ENCODE results near the gene TTN.
"Not testable (repeated sequence)": the region's sequence is repeated elsewhere in the genome, so short reads cannot be mapped to it uniquely, and the experiment has no call there.

TTN gene

GRCh38 chr2:178666458-178666857 is 140.8 kb downstream of the TTN start:
- H3K23ac ChIP-seq (ENCODE audit: low read length in 2 of 2), result no peak overlapping the region
- no peak for DNase-seq
- no peak overlapping the region for H3K4me2 ChIP-seq (ENCODE audit: low read length, poor library complexity, severe bottlenecking)
- no peaks in the 10 kb centered on the region for H3K36me3 ChIP-seq (ENCODE audit: control insufficient read depth in 1 of 2, insufficient read depth in 2 of 2, low read depth in 1 of 2, low read length in 2 of 2)
- no peaks in the 10 kb centered on the region for H3K27me3 ChIP-seq (ENCODE audit: control insufficient read depth in 1 of 2, insufficient read depth in 1 of 2, low read length in 2 of 2)
- no peak overlapping the region for H4K8ac ChIP-seq (ENCODE audit: low read length)
- H3K79me1 ChIP-seq (replicated peaks; ENCODE audit: low read length, poor library complexity, severe bottlenecking), result no peaks in the 10 kb centered on the region
- no peaks in the 10 kb centered on the region for H3K4me1 ChIP-seq (ENCODE audit: control insufficient read depth, insufficient read depth, low read depth, low read length)
- H2AK5ac ChIP-seq (ENCODE audit: low read length, severe bottlenecking), result no peak overlapping the region
- H3K14ac ChIP-seq (ENCODE audit: low read length in 2 of 2), result no peak overlapping the region
- H3K18ac ChIP-seq (ENCODE audit: low read depth in 1 of 2, low read length in 2 of 2), result no peak overlapping the region
- H2BK15ac ChIP-seq (ENCODE audit: low read depth, poor library complexity, severe bottlenecking), result no peak overlapping the region
- H2BK120ac ChIP-seq (ENCODE audit: low read depth, low read length), result no peak overlapping the region
- no peak overlapping the region for H3K4ac ChIP-seq (ENCODE audit: low read depth in 1 of 2, low read length in 2 of 2)
- no peak overlapping the region for H3K27ac ChIP-seq (ENCODE audit: low read length, poor library complexity, severe bottlenecking)
- no peak overlapping the region for H3K9ac ChIP-seq (ENCODE audit: low read length)
- no peak overlapping the region for H2AFZ ChIP-seq (ENCODE audit: low read depth, low read length)
- H4K91ac ChIP-seq (ENCODE audit: low read length), result no peak overlapping the region
- H3K4me3 ChIP-seq (ENCODE audit: insufficient read depth in 1 of 2, low read depth in 1 of 2, low read length in 2 of 2), result no peak overlapping the region
- H2BK12ac ChIP-seq (ENCODE audit: low read length in 2 of 2), result no peak overlapping the region
- no peak overlapping the region for H2BK5ac ChIP-seq (ENCODE audit: low read depth, low read length, poor library complexity, severe bottlenecking)
- no peaks in the 10 kb centered on the region for H3K9me3 ChIP-seq (ENCODE audit: control insufficient read depth, low read length)

DNA sequence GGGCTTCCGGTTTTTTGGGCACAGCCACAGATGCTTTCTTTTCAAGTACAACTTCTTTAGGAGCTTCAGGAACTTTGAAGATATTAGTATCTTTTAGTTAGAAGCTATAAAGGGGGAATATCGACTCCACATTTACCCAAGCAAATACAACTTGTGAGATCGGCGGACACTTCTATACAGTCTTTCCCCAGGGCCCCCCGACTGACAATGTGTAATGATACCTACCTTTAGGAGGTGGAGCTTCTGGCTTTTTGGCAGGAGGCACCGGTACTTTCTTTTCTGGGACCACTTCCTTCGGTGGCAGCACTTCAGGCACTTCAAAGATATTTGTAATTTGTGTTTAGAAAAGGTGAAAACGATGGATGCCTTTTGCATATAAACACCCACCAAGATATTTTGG is 148.7 kb downstream of the TTN start:
- not testable (repeated sequence) for H3K27me3 ChIP-seq (ENCODE audit: control insufficient read depth in 1 of 2, insufficient read depth in 1 of 2, low read length in 2 of 2); H3K4ac ChIP-seq (ENCODE audit: low read depth in 1 of 2, low read length in 2 of 2); H3K79me1 ChIP-seq (replicated peaks; ENCODE audit: low read length, poor library complexity, severe bottlenecking); H3K4me1 ChIP-seq (ENCODE audit: control insufficient read depth, insufficient read depth, low read depth, low read length); H2BK15ac ChIP-seq (ENCODE audit: low read depth, poor library complexity, severe bottlenecking); H3K9me3 ChIP-seq (ENCODE audit: control insufficient read depth, low read length); DNase-seq; H4K91ac ChIP-seq (ENCODE audit: low read length); H3K14ac ChIP-seq (ENCODE audit: low read length in 2 of 2); H2AK5ac ChIP-seq (ENCODE audit: low read length, severe bottlenecking); H3K4me2 ChIP-seq (ENCODE audit: low read length, poor library complexity, severe bottlenecking); H4K8ac ChIP-seq (ENCODE audit: low read length); H3K18ac ChIP-seq (ENCODE audit: low read depth in 1 of 2, low read length in 2 of 2); H2AFZ ChIP-seq (ENCODE audit: low read depth, low read length); H3K36me3 ChIP-seq (ENCODE audit: control insufficient read depth in 1 of 2, insufficient read depth in 2 of 2, low read depth in 1 of 2, low read length in 2 of 2); H3K4me3 ChIP-seq (ENCODE audit: insufficient read depth in 1 of 2, low read depth in 1 of 2, low read length in 2 of 2); H3K27ac ChIP-seq (ENCODE audit: low read length, poor library complexity, severe bottlenecking); H3K9ac ChIP-seq (ENCODE audit: low read length); H2BK5ac ChIP-seq (ENCODE audit: low read depth, low read length, poor library complexity, severe bottlenecking); H2BK12ac ChIP-seq (ENCODE audit: low read length in 2 of 2); H2BK120ac ChIP-seq (ENCODE audit: low read depth, low read length); H3K23ac ChIP-seq (ENCODE audit: low read length in 2 of 2)
- no CpG with 5 or more reads among the region's 8 CpGs for WGBS

- no peaks in the 10 kb centered on the region for H3K36me3 ChIP-seq (ENCODE audit: control insufficient read depth in 1 of 2, insufficient read depth in 2 of 2, low read depth in 1 of 2, low read length in 2 of 2)
- no peak overlapping the region for H2AK5ac ChIP-seq (ENCODE audit: low read length, severe bottlenecking)
- no peak overlapping the region for H2BK15ac ChIP-seq (ENCODE audit: low read depth, poor library complexity, severe bottlenecking)
- 84% methylated on average over 4 of the region's 5 CpGs for WGBS
- no peak overlapping the region for H3K4me2 ChIP-seq (ENCODE audit: low read length, poor library complexity, severe bottlenecking)
- no peak overlapping the region for H3K4me3 ChIP-seq (ENCODE audit: insufficient read depth in 1 of 2, low read depth in 1 of 2, low read length in 2 of 2)
- H3K9me3 ChIP-seq (ENCODE audit: control insufficient read depth, low read length), result no peaks in the 10 kb centered on the region
- H2BK5ac ChIP-seq (ENCODE audit: low read depth, low read length, poor library complexity, severe bottlenecking), result no peak overlapping the region
- no peak overlapping the region for H4K91ac ChIP-seq (ENCODE audit: low read length)
- no peak overlapping the region for H2AFZ ChIP-seq (ENCODE audit: low read depth, low read length)
- H3K4ac ChIP-seq (ENCODE audit: low read depth in 1 of 2, low read length in 2 of 2), result no peak overlapping the region
- no peak overlapping the region for H4K8ac ChIP-seq (ENCODE audit: low read length)
- H3K27ac ChIP-seq (ENCODE audit: low read length, poor library complexity, severe bottlenecking), result no peak overlapping the region
- H3K27me3 ChIP-seq (ENCODE audit: control insufficient read depth in 1 of 2, insufficient read depth in 1 of 2, low read length in 2 of 2), result no peaks in the 10 kb centered on the region
- no peak overlapping the region for H2BK12ac ChIP-seq (ENCODE audit: low read length in 2 of 2)
- H3K79me1 ChIP-seq (replicated peaks; ENCODE audit: low read length, poor library complexity, severe bottlenecking), result no peaks in the 10 kb centered on the region
- no peak for DNase-seq
- no peak overlapping the region for H3K14ac ChIP-seq (ENCODE audit: low read length in 2 of 2)
- H3K23ac ChIP-seq (ENCODE audit: low read length in 2 of 2), result no peak overlapping the region
- no peaks in the 10 kb centered on the region for H3K4me1 ChIP-seq (ENCODE audit: control insufficient read depth, insufficient read depth, low read depth, low read length)
- H3K9ac ChIP-seq (ENCODE audit: low read length), result no peak overlapping the region
- H3K18ac ChIP-seq (ENCODE audit: low read depth in 1 of 2, low read length in 2 of 2), result no peak overlapping the region
- no peak overlapping the region for H2BK120ac ChIP-seq (ENCODE audit: low read depth, low read length)
Measured at GRCh38 chr2:178650554-178650953, 156.7 kb downstream of the TTN start.

DNA sequence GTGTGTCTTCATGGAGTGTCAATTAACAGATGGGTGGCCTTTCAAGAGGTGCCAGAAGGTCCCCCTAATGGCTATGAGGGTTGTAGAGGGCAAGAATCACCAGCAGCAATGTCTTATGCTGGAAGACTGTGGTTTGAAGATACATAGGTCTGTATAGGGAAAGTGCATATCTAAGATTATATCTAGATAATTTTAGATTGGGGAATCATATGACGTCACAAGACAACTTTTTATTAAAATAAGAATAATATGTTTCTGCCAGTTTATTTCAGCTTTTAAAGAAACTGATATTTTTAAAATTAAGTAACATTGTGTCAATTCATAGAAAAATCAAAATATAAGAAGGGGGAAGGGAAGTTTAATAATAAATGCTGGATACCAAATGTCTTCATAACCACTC is 162.3 kb downstream of the TTN start:
- Histone ChIP-seq H2BK5ac (ENCODE audit: low read depth, low read length, poor library complexity, severe bottlenecking) (no peak overlapping the region), H3K27ac (ENCODE audit: low read length, poor library complexity, severe bottlenecking) (no peak overlapping the region)
- WGBS, result no CpG with 5 or more reads among the region's 1 CpG

More for the DNA sequence above, 162.3 kb downstream of the TTN start:
- Histone ChIP-seq H3K4me1 (ENCODE audit: control insufficient read depth, insufficient read depth, low read depth, low read length) (no peaks in the 10 kb centered on the region), H3K4me2 (ENCODE audit: low read length, poor library complexity, severe bottlenecking) (no peak overlapping the region), H2AK5ac (ENCODE audit: low read length, severe bottlenecking) (no peak overlapping the region), H3K4me3 (ENCODE audit: insufficient read depth in 1 of 2, low read depth in 1 of 2, low read length in 2 of 2) (no peak overlapping the region), H2AFZ (ENCODE audit: low read depth, low read length) (no peak overlapping the region), H3K18ac (ENCODE audit: low read depth in 1 of 2, low read length in 2 of 2) (no peak overlapping the region), H3K4ac (ENCODE audit: low read depth in 1 of 2, low read length in 2 of 2) (no peak overlapping the region), H3K36me3 (ENCODE audit: control insufficient read depth in 1 of 2, insufficient read depth in 2 of 2, low read depth in 1 of 2, low read length in 2 of 2) (no peaks in the 10 kb centered on the region), H4K8ac (ENCODE audit: low read length) (no peak overlapping the region), H2BK120ac (ENCODE audit: low read depth, low read length) (no peak overlapping the region), H3K27me3 (ENCODE audit: control insufficient read depth in 1 of 2, insufficient read depth in 1 of 2, low read length in 2 of 2) (no peaks in the 10 kb centered on the region), H3K9ac (ENCODE audit: low read length) (no peak overlapping the region), H2BK15ac (ENCODE audit: low read depth, poor library complexity, severe bottlenecking) (no peak overlapping the region), H2BK12ac (ENCODE audit: low read length in 2 of 2) (no peak overlapping the region), H3K14ac (ENCODE audit: low read length in 2 of 2) (no peak overlapping the region), H3K9me3 (ENCODE audit: control insufficient read depth, low read length) (no peaks in the 10 kb centered on the region), H3K79me1 (replicated peaks; ENCODE audit: low read length, poor library complexity, severe bottlenecking) (no peaks in the 10 kb centered on the region), H4K91ac (ENCODE audit: low read length) (no peak overlapping the region), H3K23ac (ENCODE audit: low read length in 2 of 2) (no peak overlapping the region)
- no peak for DNase-seq

All from mesenchymal stem cell (in vitro differentiated cells and primary cell).